Urinary bladder (tissue), 4 donors: Measurements from ENCODE around the gene CCNL2. TPM values are rescaled to one million over a fixed set of nuclear protein-coding genes. Genes with fewer than 3 reads are reported as not detected.
A peak's percentile ranks its signal among the peaks of the same experiment; 100 is the strongest.
"Not testable (repeated sequence)": the region's sequence is repeated elsewhere in the genome, so short reads cannot be mapped to it uniquely, and the experiment has no call there.

Experiments
- DNase-seq: peaks from one replicate; pipeline ENCODE4 v3.0.0-alpha.2; 2015; ENCODE audit errors: extremely low spot score
- H3K27ac ChIP-seq: one replicate; pipeline ENCODE4 v1.5.1; 2013; ENCODE audit warnings: low read depth, mild to moderate bottlenecking, moderate library complexity
- H3K36me3 ChIP-seq: one replicate; pipeline ENCODE4 v1.6.1; 2013; ENCODE audit warnings: mild to moderate bottlenecking, moderate library complexity; ENCODE audit not compliant: insufficient read depth
- H3K4me1 ChIP-seq: one replicate; pipeline ENCODE4 v1.6.1; 2013; ENCODE audit warnings: mild to moderate bottlenecking, moderate library complexity; ENCODE audit not compliant: insufficient read depth
- H3K4me3 ChIP-seq: one replicate; pipeline ENCODE4 v1.5.1; 2013; ENCODE audit warnings: low read depth, low read length
- WGBS: extraction: QIAGEN DNeasy Blood & Tissue Kit; methylation state at CpG from one replicate; pipeline ENCODE4 v1.1.7; 2013; 5-methylcytosine and 5-hydroxymethylcytosine counted together
- polyA plus RNA-seq: library from polyadenylated mRNA; stranded (reverse); fragments of 200-250 nt; gene quantifications from one replicate; pipeline ENCODE4 v1.2.3, GENCODE V29; 2013
- total RNA-seq: library from RNA; depleted of rRNA; stranded (reverse); fragments of >200 nt; gene quantifications from one replicate; pipeline ENCODE4 v1.2.3, GENCODE V29; 2014
- donor health status: healthy with polysubstance abuse.
- donor health status: healthy.

The CCNL2 gene
- total and polyA plus RNA-seq, 2 donors = 146 to 226 TPM

GRCh38 chr1:1390675-1391074 is 8.5 kb downstream of the CCNL2 start:
- no peak for DNase-seq
- no peak overlapping the region for H3K27ac ChIP-seq
- H3K36me3 ChIP-seq = peaks cover 10% of the 10 kb centered on the region
- 85% methylated on average over 12 of the region's 12 CpGs for WGBS
- no peaks in the 10 kb centered on the region for H3K4me1 ChIP-seq
- no peak overlapping the region for H3K4me3 ChIP-seq

- WGBS = 96% methylated on average over 16 of the region's 16 CpGs
- no peak overlapping the region for H3K27ac ChIP-seq
- no peaks in the 10 kb centered on the region for H3K4me1 ChIP-seq
- no peak overlapping the region for H3K4me3 ChIP-seq
- H3K36me3 ChIP-seq = peaks cover 10% of the 10 kb centered on the region
- no peak for DNase-seq
These were observed 11.1 kb downstream of the CCNL2 start for GRCh38 chr1:1388078-1388472.

GRCh38 chr1:1387098-1388077 is 11.7 kb downstream of the CCNL2 start:
- H3K4me3 ChIP-seq = no peak overlapping the region
- WGBS = 96% methylated on average over 50 of the region's 50 CpGs
- no peaks in the 10 kb centered on the region for H3K4me1 ChIP-seq
- no peak for DNase-seq
- no peak overlapping the region for H3K27ac ChIP-seq
- H3K36me3 ChIP-seq = peaks cover 8% of the 10 kb centered on the region

GRCh38 chr1:1385931-1386330 is 13.2 kb downstream of the CCNL2 start:
- H3K4me1 ChIP-seq = no peaks in the 10 kb centered on the region
- no peak overlapping the region for H3K27ac ChIP-seq
- 91% methylated on average over 8 of the region's 8 CpGs for WGBS
- no peak for DNase-seq
- H3K36me3 ChIP-seq = peaks cover 6% of the 10 kb centered on the region
- no peak overlapping the region for H3K4me3 ChIP-seq

GRCh38 chr1:1385339-1385738 is 13.8 kb downstream of the CCNL2 start:
- 96% methylated on average over 29 of the region's 29 CpGs for WGBS
- not testable (repeated sequence) for H3K36me3 ChIP-seq

GRCh38 chr1:1381294-1381693 is 17.8 kb downstream of the CCNL2 start:
- Histone ChIP-seq H3K36me3 (peaks cover 2% of the 10 kb centered on the region), H3K4me1 (no peaks in the 10 kb centered on the region), H3K4me3 (no peak overlapping the region), H3K27ac (no peak overlapping the region)
- no peak for DNase-seq
- 80% methylated on average over 8 of the region's 8 CpGs for WGBS

More at GRCh38 chr1:1385339-1385738, 13.8 kb downstream of the CCNL2 start:
- not testable (repeated sequence) for H3K4me1 ChIP-seq, H3K27ac ChIP-seq, DNase-seq, H3K4me3 ChIP-seq

- DNase-seq = no peak
- Histone ChIP-seq H3K4me3 (no peak overlapping the region), H3K27ac (no peak overlapping the region), H3K4me1 (no peaks in the 10 kb centered on the region), H3K36me3 (peaks cover under 1% of the 10 kb centered on the region)
- WGBS = 92% methylated on average over 16 of the region's 16 CpGs
These were observed 18.3 kb downstream of the CCNL2 start for GRCh38 chr1:1380860-1381259.

GRCh38 chr1:1377540-1378205 is 21.5 kb downstream of the CCNL2 start:
- Histone ChIP-seq H3K27ac (no peak overlapping the region), H3K36me3 (no peaks in the 10 kb centered on the region), H3K4me3 (no peak overlapping the region), H3K4me1 (no peaks in the 10 kb centered on the region)
- 94% methylated on average over 16 of the region's 16 CpGs for WGBS
- no peak for DNase-seq

GRCh38 chr1:1376551-1377226 is 22.4 kb downstream of the CCNL2 start:
- Histone ChIP-seq H3K4me1 (no peaks in the 10 kb centered on the region), H3K27ac (no peak overlapping the region), H3K4me3 (no peak overlapping the region), H3K36me3 (no peaks in the 10 kb centered on the region)
- DNase-seq = no peak
- WGBS = 88% methylated on average over 10 of the region's 10 CpGs

- under 1% methylated on average over 85 of the region's 85 CpGs for WGBS
- peak; percentile 99 for DNase-seq
- Histone ChIP-seq H3K36me3 (no peaks in the 10 kb centered on the region), H3K27ac (peak within 1 kb of the TSS; percentile 94), H3K4me3 (peak within 1 kb of the TSS; percentile 84), H3K4me1 (no peaks in the 10 kb centered on the region)
These were observed 24.0 kb downstream of the CCNL2 start, which contains the start of gene AURKAIP1 for GRCh38 chr1:1374929-1375662. Gene AURKAIP1 (minus strand): TSS chr1:1375207. CDS start chr1:1374756, 451 bp downstream.

- Histone ChIP-seq H3K4me3 (peak overlapping the region; percentile 84), H3K4me1 (no peaks in the 10 kb centered on the region), H3K27ac (peak overlapping the region; percentile 94), H3K36me3 (no peaks in the 10 kb centered on the region)
- no peak for DNase-seq
- WGBS = 0% methylated on average over 24 of the region's 24 CpGs
These were observed 24.6 kb downstream of the CCNL2 start for GRCh38 chr1:1374589-1374928.

GRCh38 chr1:1373815-1374588 is 25.1 kb downstream of the CCNL2 start:
- WGBS = 48% methylated on average over 52 of the region's 52 CpGs
- H3K4me1 ChIP-seq = no peaks in the 10 kb centered on the region
- no peak overlapping the region for H3K27ac ChIP-seq
- H3K4me3 ChIP-seq = peak overlapping the region; percentile 84
- no peaks in the 10 kb centered on the region for H3K36me3 ChIP-seq
- no peak for DNase-seq
